SK-N-MC (cell line): ENCODE results near the gene TBC1D7.

Experiments used
- EZH2 ChIP-seq: fragments of 200-600 bp; sonication (generic); IDR thresholded peaks from one replicate; pipeline ENCODE4 v1.6.1; 2017; ENCODE audit warnings: antibody characterized with exemption
- FOXP2 ChIP-seq: optimal IDR thresholded peaks from 2 replicates; pipeline ENCODE3; 2011; ENCODE audit warnings: mild to moderate bottlenecking, moderate library complexity; ENCODE audit not compliant: insufficient read depth; ENCODE audit errors: extremely low read length, control extremely low read depth
- POLR2AphosphoS5 ChIP-seq: IDR thresholded peaks from 2 replicates; pipeline ENCODE4 v1.6.1; 2012; ENCODE audit warnings: mild to moderate bottlenecking, low read depth, low read length, borderline replicate concordance

DNA sequence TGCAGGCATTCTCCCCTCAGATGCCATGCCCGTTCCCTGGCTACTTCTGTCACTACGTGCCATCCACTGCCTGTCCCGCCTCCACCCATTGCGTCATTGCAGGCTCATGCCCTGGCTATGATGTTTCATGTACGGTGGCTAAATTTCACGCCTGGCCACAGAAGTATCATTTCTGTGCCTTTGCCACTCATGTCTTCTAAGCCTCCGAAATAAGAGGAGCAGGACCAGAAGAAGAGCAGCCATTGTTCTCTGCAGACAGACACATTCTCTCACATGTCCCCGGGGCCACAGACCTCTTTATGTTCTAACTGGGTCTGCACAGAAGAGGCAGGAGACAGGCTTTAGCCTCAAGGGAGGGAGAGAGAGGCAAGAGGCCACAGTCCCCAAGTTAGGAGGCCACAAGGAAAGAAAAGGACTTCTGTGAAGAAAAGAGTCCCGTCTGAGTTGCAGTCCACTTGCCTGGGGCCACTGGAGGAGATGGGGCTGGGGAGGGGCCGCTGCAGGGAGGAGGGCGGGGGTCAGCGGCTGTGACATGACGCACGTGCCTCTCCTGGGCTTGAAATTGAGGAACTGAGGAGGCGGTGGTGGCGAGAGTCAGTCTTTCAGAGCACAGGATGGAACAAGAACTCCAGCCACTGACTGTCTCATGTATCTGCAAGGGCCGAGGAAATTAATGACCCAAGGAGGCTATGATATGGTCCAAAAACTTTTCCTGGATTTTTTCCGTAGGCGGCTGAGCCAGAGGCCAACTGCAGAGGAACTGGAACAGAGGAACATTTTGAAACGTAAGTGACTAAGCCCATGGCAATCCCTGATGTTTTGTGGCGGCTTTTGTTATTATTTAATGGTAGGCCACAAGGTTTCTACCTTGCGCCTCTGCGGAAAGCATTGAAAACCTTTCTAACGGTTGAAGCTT lies 55.9 kb downstream of the TBC1D7 start:
- TF ChIP-seq EZH2: no peak
- no peak for TF ChIP-seq POLR2AphosphoS5
- TF ChIP-seq FOXP2: no peak
